CD4-positive, alpha-beta T cell treated with Interleukin-15 for 1 hour (primary cell): ENCODE data around the gene CCR6.
"Not testable (repeated sequence)": the region's sequence is repeated elsewhere in the genome, so short reads cannot be mapped to it uniquely, and the experiment has no call there.

Source experiments
- DNase-seq: peaks from one replicate; pipeline ENCODE4 v3.0.0-alpha.2; 2020

CCR6 gene

DNA sequence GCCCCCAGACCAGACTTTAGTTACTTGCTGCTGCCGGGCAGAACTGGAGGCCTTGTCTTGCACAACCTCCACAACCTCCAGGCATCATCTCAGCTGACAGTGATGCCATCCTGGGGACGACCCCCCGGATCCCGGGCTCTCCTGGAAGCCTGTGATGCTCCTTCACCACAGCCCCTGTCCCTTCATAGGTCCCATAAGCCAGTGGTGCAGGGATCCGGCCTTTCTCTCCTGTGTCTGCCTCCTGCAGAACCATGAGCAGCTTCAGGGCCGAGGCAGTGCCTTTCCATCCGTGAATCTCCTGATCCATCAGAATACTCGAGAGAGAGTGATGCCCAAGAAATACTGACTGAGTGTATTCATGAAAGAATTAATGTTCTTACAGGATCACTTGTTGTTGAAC lies 57.2 kb downstream of the CCR6 start:
- DNase-seq: not testable (repeated sequence)

DNA sequence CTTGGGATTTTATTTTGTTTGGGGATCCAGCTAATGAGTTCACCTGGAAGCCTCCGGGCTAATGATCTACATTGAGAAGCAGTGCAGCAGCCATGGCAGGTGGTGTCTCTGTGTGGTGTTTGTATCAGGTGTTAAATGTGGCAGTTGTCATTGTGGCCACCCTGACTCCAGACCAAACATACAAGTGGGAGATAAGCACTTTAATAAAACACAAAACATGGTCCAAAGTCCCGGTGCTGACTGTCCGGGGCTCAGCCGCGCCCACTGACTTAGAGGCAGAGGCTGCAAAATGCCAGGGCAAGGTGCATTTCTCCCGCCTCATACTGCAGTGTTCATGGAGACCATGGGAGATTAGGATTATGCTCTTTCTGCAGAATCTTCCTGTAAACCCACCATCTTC lies 58.5 kb downstream of the CCR6 start:
- not testable (repeated sequence) for DNase-seq

DNA sequence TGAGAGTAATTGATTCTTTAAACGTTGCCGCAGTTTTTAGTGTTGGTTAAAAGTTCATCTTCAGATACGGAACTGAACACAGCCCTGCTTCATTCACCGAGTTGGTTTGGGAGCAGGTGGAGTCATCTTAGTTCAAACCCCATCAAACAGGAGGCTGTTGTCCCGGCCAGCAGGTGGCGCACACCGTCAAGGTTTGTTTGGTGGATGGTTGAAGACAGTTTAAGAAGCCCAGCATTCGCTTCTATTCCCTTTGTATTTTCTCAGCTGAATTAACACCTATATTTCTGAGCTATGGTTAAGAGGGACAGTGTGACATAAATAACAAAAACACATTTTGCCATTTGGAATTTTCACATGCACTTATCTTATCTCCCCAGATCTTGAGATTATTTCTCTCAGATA lies 60.0 kb downstream of the CCR6 start:
- not testable (repeated sequence) for DNase-seq

DNA sequence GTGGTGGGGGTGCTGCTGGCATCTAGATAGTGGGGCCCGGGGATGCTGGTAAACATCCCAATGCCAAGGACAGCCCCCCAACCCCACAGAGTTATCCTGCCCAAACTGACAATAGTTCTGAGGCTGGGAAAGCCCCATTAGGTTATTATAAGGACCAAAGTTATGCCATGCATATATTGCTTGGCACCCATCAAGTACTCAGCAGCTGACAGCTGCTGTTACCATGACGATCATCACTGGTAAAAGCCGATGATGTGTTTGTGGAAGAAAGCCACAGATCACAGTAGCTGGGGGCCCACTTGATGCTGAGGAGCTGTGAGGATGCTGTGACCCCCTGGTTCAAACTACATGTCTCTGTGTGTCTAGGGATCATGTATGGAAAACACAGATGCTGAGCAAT lies 62.2 kb downstream of the CCR6 start:
- not testable (repeated sequence) for DNase-seq

DNA sequence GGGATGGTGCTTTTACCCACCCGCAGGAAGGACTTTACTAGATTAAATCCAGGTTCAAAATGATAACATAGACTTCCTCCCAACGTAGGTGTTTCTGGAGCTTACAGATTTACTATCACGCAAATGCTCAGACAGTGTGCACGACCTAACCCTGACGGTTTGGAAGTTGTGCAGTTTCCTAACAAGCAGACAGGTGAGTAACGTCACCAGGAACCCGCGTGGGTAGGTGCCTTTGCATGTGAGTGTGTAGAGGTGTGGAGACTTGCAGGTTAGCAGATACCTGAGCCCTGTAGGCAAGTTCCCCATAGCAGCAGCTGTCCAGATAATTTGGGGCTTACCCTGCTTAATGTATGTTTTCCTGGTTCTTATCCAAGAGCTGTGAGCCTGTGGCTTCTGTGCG lies 64.4 kb downstream of the CCR6 start:
- DNase-seq: not testable (repeated sequence)
